ENCODE data around the gene ZNF146.

DNA sequence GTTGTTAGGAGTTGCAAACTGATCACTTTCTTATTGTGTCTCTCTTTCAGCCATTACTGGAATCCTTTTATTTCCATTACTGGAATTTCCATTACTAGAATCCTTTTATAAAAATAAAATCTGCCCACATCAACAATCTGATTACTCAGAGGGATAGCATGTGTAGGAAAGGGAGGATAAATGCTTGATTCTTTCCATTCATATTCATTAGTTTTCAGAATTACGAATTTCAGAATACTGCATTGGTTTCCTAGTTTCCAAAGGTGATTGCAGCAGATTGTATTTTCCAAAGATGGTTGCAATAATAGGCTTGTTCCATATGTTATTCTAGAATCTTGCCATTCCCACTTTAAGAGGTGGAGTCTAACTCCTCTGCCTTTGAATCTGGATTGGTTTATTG lies 37.1 kb downstream of the ZNF146 start:
- TF ChIP-seq, protein P1, sequence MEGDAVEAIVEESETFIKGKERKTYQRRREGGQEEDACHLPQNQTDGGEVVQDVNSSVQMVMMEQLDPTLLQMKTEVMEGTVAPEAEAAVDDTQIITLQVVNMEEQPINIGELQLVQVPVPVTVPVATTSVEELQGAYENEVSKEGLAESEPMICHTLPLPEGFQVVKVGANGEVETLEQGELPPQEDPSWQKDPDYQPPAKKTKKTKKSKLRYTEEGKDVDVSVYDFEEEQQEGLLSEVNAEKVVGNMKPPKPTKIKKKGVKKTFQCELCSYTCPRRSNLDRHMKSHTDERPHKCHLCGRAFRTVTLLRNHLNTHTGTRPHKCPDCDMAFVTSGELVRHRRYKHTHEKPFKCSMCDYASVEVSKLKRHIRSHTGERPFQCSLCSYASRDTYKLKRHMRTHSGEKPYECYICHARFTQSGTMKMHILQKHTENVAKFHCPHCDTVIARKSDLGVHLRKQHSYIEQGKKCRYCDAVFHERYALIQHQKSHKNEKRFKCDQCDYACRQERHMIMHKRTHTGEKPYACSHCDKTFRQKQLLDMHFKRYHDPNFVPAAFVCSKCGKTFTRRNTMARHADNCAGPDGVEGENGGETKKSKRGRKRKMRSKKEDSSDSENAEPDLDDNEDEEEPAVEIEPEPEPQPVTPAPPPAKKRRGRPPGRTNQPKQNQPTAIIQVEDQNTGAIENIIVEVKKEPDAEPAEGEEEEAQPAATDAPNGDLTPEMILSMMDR (IDR thresholded peaks at IDR 0.05; ENCODE audit: low read depth, low read length) = no peak
- no peak for TF ChIP-seq EZH2phosphoT487 (IDR thresholded peaks at IDR 0.05; ENCODE audit: low read depth)

All from OCI-LY3 (cell line).